Neural cell (in vitro differentiated cells): ENCODE results near the gene AGRP. TPM values are rescaled to one million over a fixed set of nuclear protein-coding genes. Genes with fewer than 3 reads are reported as not detected.

Experiments used
- H2AFZ ChIP-seq: fragments of 200-600, 300-800 bp; sonication (generic), shearing (Covaris generic); 2 replicates; pipeline ENCODE4 v1.6.0; 2014; ENCODE audit warnings: low read depth, mild to moderate bottlenecking, antibody characterized with exemption, low read length, moderate library complexity
- H3F3A ChIP-seq: fragments of 200-600 bp; shearing (Covaris generic); 2 replicates; pipeline ENCODE4 v1.6.1; 2016; ENCODE audit warnings: mild to moderate bottlenecking, moderate library complexity, mixed read lengths, antibody characterized with exemption, low read length; ENCODE audit not compliant: insufficient read depth, poor library complexity, severe bottlenecking
- H3K27ac ChIP-seq: fragments of 200-600, 300-800 bp; sonication (generic), shearing (Covaris generic); 2 replicates; pipeline ENCODE4 v1.5.1; 2014; ENCODE audit warnings: mild to moderate bottlenecking, low read length, moderate library complexity
- H3K27me3 ChIP-seq: fragments of 300-800, 200-600 bp; sonication (generic), shearing (Covaris generic); 2 replicates; pipeline ENCODE4 v1.6.0; 2014; ENCODE audit warnings: mild to moderate bottlenecking, low read depth, low read length, moderate library complexity; ENCODE audit not compliant: insufficient read depth
- H3K36me3 ChIP-seq: fragments of 300-800, 200-600 bp; sonication (generic), shearing (Covaris generic); 2 replicates; pipeline ENCODE4 v1.5.1; 2014; ENCODE audit warnings: mild to moderate bottlenecking, antibody characterized with exemption, low read length, moderate library complexity; ENCODE audit not compliant: insufficient read depth
- H3K4me2 ChIP-seq: fragments of 300-800, 200-600 bp; sonication (generic), shearing (Covaris generic); 2 replicates; pipeline ENCODE4 v1.6.0; 2014; ENCODE audit warnings: mild to moderate bottlenecking, low read length
- H3K4me3 ChIP-seq: fragments of 300-800, 200-600 bp; sonication (generic), shearing (Covaris generic); 2 replicates; pipeline ENCODE4 v1.5.1; 2014; ENCODE audit warnings: mild to moderate bottlenecking, low read length, moderate library complexity
- H3K79me2 ChIP-seq: fragments of 200-600 bp; shearing (Covaris generic); replicated peaks from 2 replicates; pipeline ENCODE4 v1.6.0; 2014; ENCODE audit warnings: mild to moderate bottlenecking, low read length, moderate library complexity; ENCODE audit not compliant: insufficient read depth
- H3K9ac ChIP-seq: fragments of 300-800, 200-600 bp; sonication (generic), shearing (Covaris generic); 2 replicates; pipeline ENCODE4 v1.6.1; 2016; ENCODE audit warnings: mild to moderate bottlenecking, low read length, mixed read lengths
- H3K9me2 ChIP-seq: fragments of 200-600 bp; shearing (Covaris generic); 2 replicates; pipeline ENCODE4 v1.6.1; 2016; ENCODE audit warnings: mild to moderate bottlenecking, low read length, mixed read lengths; ENCODE audit not compliant: insufficient read depth
- H3K9me3 ChIP-seq: fragments of 200-600, 300-800 bp; sonication (generic), shearing (Covaris generic); 2 replicates; pipeline ENCODE4 v1.6.1; 2016; ENCODE audit warnings: mild to moderate bottlenecking, mixed run types, low read length, moderate library complexity, mixed read lengths
- H4K20me1 ChIP-seq: fragments of 200-600 bp; shearing (Covaris generic); 2 replicates; pipeline ENCODE4 v1.6.1; 2016; ENCODE audit warnings: mild to moderate bottlenecking, mixed run types; ENCODE audit not compliant: insufficient read depth
- EP300 ChIP-seq: fragments of 450-650 bp; conservative IDR thresholded peaks from 2 replicates; pipeline ENCODE4 v1.6.1; 2014; ENCODE audit warnings: antibody characterized with exemption, mild to moderate bottlenecking, moderate library complexity; ENCODE audit not compliant: poor library complexity, severe bottlenecking
- EZH2 ChIP-seq: fragments of 200-600, 300-800 bp; shearing (Covaris generic), sonication (generic); IDR thresholded peaks from 2 replicates; pipeline ENCODE4 v1.6.1; 2014; ENCODE audit warnings: antibody characterized with exemption, low read length, borderline replicate concordance, mild to moderate bottlenecking; ENCODE audit not compliant: insufficient read depth, poor library complexity, severe bottlenecking
- MXI1 ChIP-seq: fragments of 450-650 bp; conservative IDR thresholded peaks from 2 replicates; pipeline ENCODE4 v1.6.1; 2014; ENCODE audit warnings: antibody characterized with exemption, mild to moderate bottlenecking; ENCODE audit not compliant: poor library complexity, severe bottlenecking
- POLR2AphosphoS5 ChIP-seq: IDR thresholded peaks from 2 replicates; pipeline ENCODE4 v1.6.1; 2012
- RAD21 ChIP-seq: fragments of 450-650 bp; conservative IDR thresholded peaks from 2 replicates; pipeline ENCODE4 v1.6.1; 2014; ENCODE audit warnings: antibody characterized with exemption, mild to moderate bottlenecking, moderate library complexity
- SMC3 ChIP-seq: fragments of 450-650 bp; conservative IDR thresholded peaks from 2 replicates; pipeline ENCODE4 v1.6.1; 2014; ENCODE audit warnings: antibody characterized with exemption, mild to moderate bottlenecking, moderate library complexity; ENCODE audit not compliant: poor library complexity
- TAF1 ChIP-seq: IDR thresholded peaks from 2 replicates; pipeline ENCODE4 v1.6.1; 2012; ENCODE audit warnings: low read depth
- polyA plus RNA-seq: library from polyadenylated mRNA; depleted of rRNA; stranded (reverse); fragments of >200 nt; gene quantifications from 2 replicates; pipeline ENCODE4 v1.2.3, GENCODE V29; 2014
- TF ChIP-seq, protein P1 (sequence below): fragments of 450-650 bp; IDR thresholded peaks from 2 replicates; pipeline ENCODE4 v1.5.1; 2014; ENCODE audit warnings: antibody characterized with exemption, mild to moderate bottlenecking, moderate library complexity; ENCODE audit not compliant: poor library complexity, severe bottlenecking
- TF ChIP-seq, protein P2 (sequence below): IDR thresholded peaks from 2 replicates; pipeline ENCODE4 v1.6.1; 2012; ENCODE audit warnings: borderline replicate concordance

Gene AGRP
- polyA plus RNA-seq, 1 donor from 2014 or later: not detected

- Histone ChIP-seq H3K27ac (no peak overlapping the region), H3K79me2 (no peaks in the 10 kb centered on the region), H4K20me1 (no peaks in the 10 kb centered on the region), H3K27me3 (no peaks in the 10 kb centered on the region), H3K9me3 (no peaks in the 10 kb centered on the region), H3K36me3 (no peaks in the 10 kb centered on the region), H2AFZ (no peak overlapping the region), H3K9ac (no peak overlapping the region), H3K4me2 (no peak overlapping the region), H3K4me3 (no peak overlapping the region), H3F3A (no peaks in the 10 kb centered on the region), H3K9me2 (no peaks in the 10 kb centered on the region)
- TF ChIP-seq EP300 (no peak), RAD21 (no peak), MXI1 (no peak), POLR2AphosphoS5 (no peak), SMC3 (no peak), TAF1 (no peak), EZH2 (no peak)
- TF ChIP-seq, protein P1, sequence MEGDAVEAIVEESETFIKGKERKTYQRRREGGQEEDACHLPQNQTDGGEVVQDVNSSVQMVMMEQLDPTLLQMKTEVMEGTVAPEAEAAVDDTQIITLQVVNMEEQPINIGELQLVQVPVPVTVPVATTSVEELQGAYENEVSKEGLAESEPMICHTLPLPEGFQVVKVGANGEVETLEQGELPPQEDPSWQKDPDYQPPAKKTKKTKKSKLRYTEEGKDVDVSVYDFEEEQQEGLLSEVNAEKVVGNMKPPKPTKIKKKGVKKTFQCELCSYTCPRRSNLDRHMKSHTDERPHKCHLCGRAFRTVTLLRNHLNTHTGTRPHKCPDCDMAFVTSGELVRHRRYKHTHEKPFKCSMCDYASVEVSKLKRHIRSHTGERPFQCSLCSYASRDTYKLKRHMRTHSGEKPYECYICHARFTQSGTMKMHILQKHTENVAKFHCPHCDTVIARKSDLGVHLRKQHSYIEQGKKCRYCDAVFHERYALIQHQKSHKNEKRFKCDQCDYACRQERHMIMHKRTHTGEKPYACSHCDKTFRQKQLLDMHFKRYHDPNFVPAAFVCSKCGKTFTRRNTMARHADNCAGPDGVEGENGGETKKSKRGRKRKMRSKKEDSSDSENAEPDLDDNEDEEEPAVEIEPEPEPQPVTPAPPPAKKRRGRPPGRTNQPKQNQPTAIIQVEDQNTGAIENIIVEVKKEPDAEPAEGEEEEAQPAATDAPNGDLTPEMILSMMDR: no peak
- TF ChIP-seq, protein P2, sequence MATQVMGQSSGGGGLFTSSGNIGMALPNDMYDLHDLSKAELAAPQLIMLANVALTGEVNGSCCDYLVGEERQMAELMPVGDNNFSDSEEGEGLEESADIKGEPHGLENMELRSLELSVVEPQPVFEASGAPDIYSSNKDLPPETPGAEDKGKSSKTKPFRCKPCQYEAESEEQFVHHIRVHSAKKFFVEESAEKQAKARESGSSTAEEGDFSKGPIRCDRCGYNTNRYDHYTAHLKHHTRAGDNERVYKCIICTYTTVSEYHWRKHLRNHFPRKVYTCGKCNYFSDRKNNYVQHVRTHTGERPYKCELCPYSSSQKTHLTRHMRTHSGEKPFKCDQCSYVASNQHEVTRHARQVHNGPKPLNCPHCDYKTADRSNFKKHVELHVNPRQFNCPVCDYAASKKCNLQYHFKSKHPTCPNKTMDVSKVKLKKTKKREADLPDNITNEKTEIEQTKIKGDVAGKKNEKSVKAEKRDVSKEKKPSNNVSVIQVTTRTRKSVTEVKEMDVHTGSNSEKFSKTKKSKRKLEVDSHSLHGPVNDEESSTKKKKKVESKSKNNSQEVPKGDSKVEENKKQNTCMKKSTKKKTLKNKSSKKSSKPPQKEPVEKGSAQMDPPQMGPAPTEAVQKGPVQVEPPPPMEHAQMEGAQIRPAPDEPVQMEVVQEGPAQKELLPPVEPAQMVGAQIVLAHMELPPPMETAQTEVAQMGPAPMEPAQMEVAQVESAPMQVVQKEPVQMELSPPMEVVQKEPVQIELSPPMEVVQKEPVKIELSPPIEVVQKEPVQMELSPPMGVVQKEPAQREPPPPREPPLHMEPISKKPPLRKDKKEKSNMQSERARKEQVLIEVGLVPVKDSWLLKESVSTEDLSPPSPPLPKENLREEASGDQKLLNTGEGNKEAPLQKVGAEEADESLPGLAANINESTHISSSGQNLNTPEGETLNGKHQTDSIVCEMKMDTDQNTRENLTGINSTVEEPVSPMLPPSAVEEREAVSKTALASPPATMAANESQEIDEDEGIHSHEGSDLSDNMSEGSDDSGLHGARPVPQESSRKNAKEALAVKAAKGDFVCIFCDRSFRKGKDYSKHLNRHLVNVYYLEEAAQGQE: no peak
Observed at GRCh38 chr16:67486805-67487204, 3.5 kb upstream of the AGRP start.

GRCh38 chr16:67483731-67484525 is 581 bp upstream of the AGRP start:
- TF ChIP-seq POLR2AphosphoS5 (no peak), RAD21 (no peak), EP300 (no peak), EZH2 (no peak), SMC3 (no peak), TAF1 (no peak), MXI1 (no peak)
- TF ChIP-seq, protein P2: no peak
- TF ChIP-seq, protein P1: no peak
- no peak overlapping the region for H2AFZ ChIP-seq

More at GRCh38 chr16:67483731-67484525, 581 bp upstream of the AGRP start:
- Histone ChIP-seq H3K27me3 (no peaks in the 10 kb centered on the region), H3K36me3 (no peaks in the 10 kb centered on the region), H3K9ac (no peak overlapping the region), H3K9me3 (no peaks in the 10 kb centered on the region), H3K4me2 (no peak overlapping the region), H3K79me2 (peaks cover 20% of the 10 kb centered on the region), H3K4me3 (no peak overlapping the region), H3K9me2 (no peaks in the 10 kb centered on the region), H3K27ac (no peak overlapping the region), H4K20me1 (no peaks in the 10 kb centered on the region), H3F3A (no peaks in the 10 kb centered on the region)
